Tibial artery (tissue), 4 donors: ENCODE measurements around the gene PSMF1.

Experiments used
- DNase-seq, 2 donors: peaks; one replicate each; pipeline ENCODE4 v3.0.0-alpha.2; 2019
- H3K27ac ChIP-seq, 2 donors: fragments of 200-600 bp; sonication (generic) in 1 of 2; 1 replicate in 1 of 2; 2 replicates in 1 of 2; pipeline ENCODE4 v1.5.1; 2018 to 2019; ENCODE audit warnings: mild to moderate bottlenecking in 1 of 2
- H3K27me3 ChIP-seq, 2 donors: fragments of 200-600 bp; sonication (generic) in 1 of 2; one replicate each; pipeline versions ENCODE4 v1.5.1 to v1.6.0; 2016 to 2019
- H3K36me3 ChIP-seq, 3 donors: fragments of 200-600 bp; sonication (generic) in 2 of 3; one replicate each; pipeline ENCODE4 v1.5.1; 2016 to 2019; ENCODE audit warnings: mild to moderate bottlenecking in 2 of 3
- H3K4me1 ChIP-seq, 4 donors: fragments of 200-600 bp; sonication (generic) in 2 of 4; 1 replicate in 3 of 4; 2 replicates in 1 of 4; pipeline ENCODE4 v1.5.1; 2016 to 2019
- H3K4me3 ChIP-seq, 2 donors: fragments of 200-600 bp; sonication (generic) in 1 of 2; 1 replicate in 1 of 2; 2 replicates in 1 of 2; pipeline ENCODE4 v1.5.1; 2018 to 2019; ENCODE audit warnings: mild to moderate bottlenecking in 2 of 2
- H3K9me3 ChIP-seq, 3 donors: fragments of 200-600 bp; sonication (generic) in 1 of 3; one replicate each; pipeline ENCODE4 v1.5.1; 2016 to 2019
- CTCF ChIP-seq, 2 experiments: fragments of 200-600 bp in 1 of 2; fragments of 450-650 bp in 1 of 2; IDR thresholded peaks; one replicate each; pipeline ENCODE4 v1.5.1; 2017 to 2019; ENCODE audit warnings: antibody characterized with exemption in 2 of 2, mild to moderate bottlenecking in 1 of 2, moderate library complexity in 1 of 2
- intact Hi-C: fragments of 100-400 bp; cut with DNase I; formaldehyde crosslinking; loops from one replicate; pipeline ENCODE4 v1.15.0; 2023; ENCODE audit warnings: low total_unique reads

Gene PSMF1

DNA sequence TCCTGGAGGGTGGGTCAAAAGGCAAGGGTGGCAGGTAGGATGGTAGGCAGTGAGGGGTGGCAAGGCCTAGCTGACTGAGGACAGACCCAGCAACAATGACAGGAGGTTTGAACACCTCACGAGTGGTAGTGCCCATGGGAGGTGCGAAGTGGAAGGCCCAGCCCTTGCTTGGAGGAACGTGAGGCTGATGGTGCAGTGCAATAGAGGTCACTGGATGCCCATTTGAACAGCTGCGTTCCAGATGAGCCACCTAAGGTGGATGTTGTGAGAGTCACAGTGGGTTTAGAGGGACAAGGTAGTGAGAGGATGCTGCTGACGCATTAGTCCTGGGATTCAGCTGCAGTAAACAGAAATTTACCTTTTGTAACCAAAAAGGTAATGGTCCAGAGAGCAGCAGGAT lies 50.8 kb downstream of the PSMF1 start:
- Histone ChIP-seq H3K27ac (no peak overlapping the region), H3K4me1 (no peaks in the 10 kb centered on the region), H3K4me3 (no peak overlapping the region), H3K9me3 (no peaks in the 10 kb centered on the region), H3K27me3 (no peaks in the 10 kb centered on the region), H3K36me3 (peaks cover 78 to 98% (median 96%) of the 10 kb centered on the region in 3 donors)
- no peak for TF ChIP-seq CTCF (IDR thresholded peaks at IDR 0.05)
- intact Hi-C loops: no loop called here
- DNase-seq: no peak

DNA sequence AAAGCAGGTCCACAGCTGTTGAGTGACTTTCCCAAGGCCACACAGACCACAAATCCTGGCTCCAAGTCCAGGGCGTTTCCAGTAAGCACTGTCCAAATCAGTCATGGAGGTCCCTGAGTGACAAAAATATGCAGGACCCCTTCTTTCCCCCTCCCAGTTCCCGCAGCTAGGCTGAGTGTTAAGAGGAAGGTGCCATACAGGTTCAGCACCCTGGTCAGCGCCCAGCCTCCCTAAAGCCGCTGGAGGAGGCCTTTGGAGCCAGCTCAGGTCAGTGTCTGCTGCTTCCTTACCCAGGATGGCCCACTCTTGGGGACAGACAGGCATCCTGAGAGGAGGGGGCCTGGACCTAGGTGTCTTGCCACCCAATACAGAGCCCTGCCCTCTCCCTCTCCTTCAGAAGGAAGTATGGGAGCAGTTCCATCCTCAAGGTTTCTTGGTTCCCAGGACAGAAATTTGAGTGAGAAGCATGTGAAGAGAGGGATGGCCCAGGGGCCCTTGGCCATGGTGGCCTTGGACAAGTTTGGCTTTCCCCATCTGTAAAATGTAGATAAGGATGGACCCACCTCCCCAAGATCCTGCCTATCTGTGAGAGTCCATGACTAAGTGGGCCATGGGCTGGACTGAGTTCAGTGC lies 53.2 kb downstream of the PSMF1 start:
- TF ChIP-seq CTCF (IDR thresholded peaks at IDR 0.05): no peak
- intact Hi-C loops: no loop called here
- Histone ChIP-seq H3K4me3 (no peak overlapping the region), H3K36me3 (peaks cover 54 to 97% (median 86%) of the 10 kb centered on the region in 3 donors), H3K27ac (no peak overlapping the region), H3K4me1 (no peaks in the 10 kb centered on the region), H3K27me3 (no peaks in the 10 kb centered on the region), H3K9me3 (no peaks in the 10 kb centered on the region)
- no peak for DNase-seq

- Histone ChIP-seq H3K27me3 (no peaks in the 10 kb centered on the region), H3K4me1 (no peaks in the 10 kb centered on the region), H3K9me3 (no peaks in the 10 kb centered on the region), H3K4me3 (no peak overlapping the region), H3K36me3 (peaks cover 33 to 81% (median 66%) of the 10 kb centered on the region in 3 donors), H3K27ac (no peak overlapping the region)
- intact Hi-C loops: no loop called here
- TF ChIP-seq CTCF (IDR thresholded peaks at IDR 0.05): no peak
- no peak for DNase-seq
These were observed 55.3 kb downstream of the PSMF1 start for GRCh38 chr20:1173698-1174097.

GRCh38 chr20:1174787-1175186 lies 56.4 kb downstream of the PSMF1 start:
- H3K27me3 ChIP-seq: no peaks in the 10 kb centered on the region
- TF ChIP-seq CTCF (IDR thresholded peaks at IDR 0.05): no peak
- DNase-seq: no peak
- H3K9me3 ChIP-seq: no peaks in the 10 kb centered on the region
- H3K36me3 ChIP-seq: peaks cover 29 to 70% (median 55%) of the 10 kb centered on the region in 3 donors
- no peak overlapping the region for H3K4me3 ChIP-seq
- intact Hi-C loops: no loop called here
- no peaks in the 10 kb centered on the region for H3K4me1 ChIP-seq
- no peak overlapping the region for H3K27ac ChIP-seq

- no peak overlapping the region for H3K27ac ChIP-seq
- no peak for TF ChIP-seq CTCF (IDR thresholded peaks at IDR 0.05)
- H3K27me3 ChIP-seq: no peaks in the 10 kb centered on the region
- no peak overlapping the region for H3K4me3 ChIP-seq
- H3K36me3 ChIP-seq: peaks cover 6 to 42% (median 28%) of the 10 kb centered on the region in 3 donors
- no peaks in the 10 kb centered on the region for H3K9me3 ChIP-seq
- intact Hi-C loops: no loop called here
- H3K4me1 ChIP-seq: no peaks in the 10 kb centered on the region
- no peak for DNase-seq
These were observed 59.3 kb downstream of the PSMF1 start for GRCh38 chr20:1177680-1178079.

DNA sequence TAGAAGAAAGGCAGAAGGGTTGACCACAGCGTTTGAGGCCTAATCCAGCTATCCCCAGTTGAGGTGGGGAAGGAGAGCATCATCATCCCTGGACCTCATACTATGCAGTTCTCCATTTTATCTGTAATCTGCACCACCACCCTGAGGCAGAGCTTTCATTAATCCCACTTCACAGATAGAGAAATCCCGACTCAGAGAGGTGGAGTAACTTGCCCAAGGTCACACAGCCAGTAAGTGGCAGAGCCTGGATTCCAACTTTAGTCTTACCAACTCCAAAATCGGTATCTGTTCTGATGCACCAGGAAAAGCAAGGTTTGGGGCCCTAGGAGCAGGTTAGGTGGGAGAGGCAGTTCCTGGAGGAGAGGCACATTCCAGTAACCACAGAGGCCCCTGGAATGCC lies 59.7 kb downstream of the PSMF1 start:
- no peak for TF ChIP-seq CTCF (IDR thresholded peaks at IDR 0.05)
- H3K4me1 ChIP-seq: no peaks in the 10 kb centered on the region
- intact Hi-C loops: no loop called here
- H3K27me3 ChIP-seq: no peaks in the 10 kb centered on the region
- no peak overlapping the region for H3K4me3 ChIP-seq
- H3K27ac ChIP-seq: no peak overlapping the region
- H3K36me3 ChIP-seq: peaks cover 2 to 39% (median 24%) of the 10 kb centered on the region in 3 donors
- DNase-seq: no peak
- no peaks in the 10 kb centered on the region for H3K9me3 ChIP-seq
